Pancreas (tissue), 10 donors: Measurements from ENCODE around the gene TPST1. TPM values are rescaled to one million over a fixed set of nuclear protein-coding genes. Genes with fewer than 3 reads are reported as not detected.

Experiments
- ATAC-seq, 4 donors: fragments of 200-7000 bp; cut with Tn5 transposase; one replicate each; pipeline versions ENCODE4 v1.8.0 to v1.9.1; 2020; ENCODE audit warnings: mild to moderate bottlenecking in 4 of 4, moderate library complexity in 4 of 4
- DNase-seq, 6 donors: peaks; one replicate each; pipeline ENCODE4 v3.0.0-alpha.2; 2020
- FAIRE-seq: peaks from 2 replicates; lab custom pipeline; 2012; peaks lifted over from hg19 to GRCh38; lab: Jason Lieb, UNC
- H3K27ac ChIP-seq, 4 donors: fragments of 200-600 bp; sonication (generic); 1 replicate in 3 of 4; 2 replicates in 1 of 4; pipeline versions ENCODE4 v1.5.0 to v1.8.0; 2020
- H3K27me3 ChIP-seq, 4 donors: fragments of 200-600 bp; one replicate each; pipeline ENCODE4 v1.8.0; 2021
- H3K36me3 ChIP-seq, 3 donors: fragments of 200-600 bp; sonication (generic) in 1 of 3; one replicate each; pipeline versions ENCODE4 v1.5.0 to v1.8.0; 2020 to 2021
- H3K4me1 ChIP-seq, 3 donors: fragments of 200-600 bp; one replicate each; pipeline ENCODE4 v1.8.0; 2021
- H3K4me3 ChIP-seq, 4 donors: fragments of 200-600 bp; sonication (generic) in 2 of 4; one replicate each; pipeline versions ENCODE4 v1.5.0 to v1.8.0; 2020 to 2021
- H3K9me3 ChIP-seq, 4 donors: fragments of 200-600 bp; one replicate each; pipeline ENCODE4 v1.8.0; 2021
- WGBS, 2 donors: extraction: QIAGEN DNeasy Blood & Tissue Kit; methylation state at CpG; one replicate each; pipeline ENCODE4 v1.1.7; 2013; 5-methylcytosine and 5-hydroxymethylcytosine counted together
- intact Hi-C, 3 donors: fragments of 100-400 bp; cut with DNase I; formaldehyde crosslinking; loops; one replicate each; pipeline versions ENCODE4 v1.11.1 to v1.14.2; 2022
- polyA plus RNA-seq, 2 donors: library from polyadenylated mRNA; stranded (reverse); fragments of 200-250 nt; gene quantifications; one replicate each; pipeline ENCODE4 v1.2.3, GENCODE V29; 2013
- total RNA-seq, 6 donors: library from RNA; stranded (reverse); fragmentation: NEBNext Ultra II Directional in 4 of 6; extraction: Animal tissue kit (Norgen Biotek cat#: 25700) in 4 of 6; gene quantifications; one replicate each; pipeline versions ENCODE4 v1.2.1 to v1.2.4, GENCODE V29; 2021 to 2023
- TF ChIP-seq, protein P1 (sequence below), 4 donors: fragments of 200-600 bp; sonication (generic) in 3 of 4; IDR thresholded peaks; one replicate each; pipeline versions ENCODE4 v1.5.0 to v1.8.0; 2021; ENCODE audit warnings: antibody characterized with exemption in 4 of 4
- donor health status: healthy with polysubstance abuse.
- donor health status: DM: no; HTN: no; CAD: no; lungs with moderate emphysema.
- donor health status: DM: no; HTN: no; CAD: no.
- donor health status: control.
- donor health status: control.
- donor health status: Bipolar disorder and iron deficiency.
- donor health status: DM: yes; HTN: yes; CAD: no.
- donor health status: DM: no; HTN: no; CAD: no.
- donor health status: DM: no; HTN: no; CAD: no.
- donor health status: DM: yes; HTN: yes; CAD: no.

TPST1 gene
- total and polyA plus RNA-seq, 8 donors, result 3.3 to 18.5 (median 6.3) TPM

GRCh38 chr7:66236713-66237303, 31.7 kb downstream of the TPST1 start:
- FAIRE-seq, result no peak
- no peak for DNase-seq
- ATAC-seq, result no peak
- Histone ChIP-seq H3K4me1 (peaks cover 7 to 21% (median 16%) of the 10 kb centered on the region in 3 donors), H3K9me3 (no peaks in the 10 kb centered on the region), H3K27me3 (no peaks in the 10 kb centered on the region), H3K27ac (no peak overlapping the region), H3K4me3 (no peak overlapping the region), H3K36me3 (no peaks in the 10 kb centered on the region)
- intact Hi-C loops, result no loop called here
- 90 to 94% methylated on average over 2 of the region's 2 CpGs for WGBS, 2 donors
- TF ChIP-seq, protein P1, sequence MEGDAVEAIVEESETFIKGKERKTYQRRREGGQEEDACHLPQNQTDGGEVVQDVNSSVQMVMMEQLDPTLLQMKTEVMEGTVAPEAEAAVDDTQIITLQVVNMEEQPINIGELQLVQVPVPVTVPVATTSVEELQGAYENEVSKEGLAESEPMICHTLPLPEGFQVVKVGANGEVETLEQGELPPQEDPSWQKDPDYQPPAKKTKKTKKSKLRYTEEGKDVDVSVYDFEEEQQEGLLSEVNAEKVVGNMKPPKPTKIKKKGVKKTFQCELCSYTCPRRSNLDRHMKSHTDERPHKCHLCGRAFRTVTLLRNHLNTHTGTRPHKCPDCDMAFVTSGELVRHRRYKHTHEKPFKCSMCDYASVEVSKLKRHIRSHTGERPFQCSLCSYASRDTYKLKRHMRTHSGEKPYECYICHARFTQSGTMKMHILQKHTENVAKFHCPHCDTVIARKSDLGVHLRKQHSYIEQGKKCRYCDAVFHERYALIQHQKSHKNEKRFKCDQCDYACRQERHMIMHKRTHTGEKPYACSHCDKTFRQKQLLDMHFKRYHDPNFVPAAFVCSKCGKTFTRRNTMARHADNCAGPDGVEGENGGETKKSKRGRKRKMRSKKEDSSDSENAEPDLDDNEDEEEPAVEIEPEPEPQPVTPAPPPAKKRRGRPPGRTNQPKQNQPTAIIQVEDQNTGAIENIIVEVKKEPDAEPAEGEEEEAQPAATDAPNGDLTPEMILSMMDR (IDR thresholded peaks at IDR 0.05), result no peak

DNA sequence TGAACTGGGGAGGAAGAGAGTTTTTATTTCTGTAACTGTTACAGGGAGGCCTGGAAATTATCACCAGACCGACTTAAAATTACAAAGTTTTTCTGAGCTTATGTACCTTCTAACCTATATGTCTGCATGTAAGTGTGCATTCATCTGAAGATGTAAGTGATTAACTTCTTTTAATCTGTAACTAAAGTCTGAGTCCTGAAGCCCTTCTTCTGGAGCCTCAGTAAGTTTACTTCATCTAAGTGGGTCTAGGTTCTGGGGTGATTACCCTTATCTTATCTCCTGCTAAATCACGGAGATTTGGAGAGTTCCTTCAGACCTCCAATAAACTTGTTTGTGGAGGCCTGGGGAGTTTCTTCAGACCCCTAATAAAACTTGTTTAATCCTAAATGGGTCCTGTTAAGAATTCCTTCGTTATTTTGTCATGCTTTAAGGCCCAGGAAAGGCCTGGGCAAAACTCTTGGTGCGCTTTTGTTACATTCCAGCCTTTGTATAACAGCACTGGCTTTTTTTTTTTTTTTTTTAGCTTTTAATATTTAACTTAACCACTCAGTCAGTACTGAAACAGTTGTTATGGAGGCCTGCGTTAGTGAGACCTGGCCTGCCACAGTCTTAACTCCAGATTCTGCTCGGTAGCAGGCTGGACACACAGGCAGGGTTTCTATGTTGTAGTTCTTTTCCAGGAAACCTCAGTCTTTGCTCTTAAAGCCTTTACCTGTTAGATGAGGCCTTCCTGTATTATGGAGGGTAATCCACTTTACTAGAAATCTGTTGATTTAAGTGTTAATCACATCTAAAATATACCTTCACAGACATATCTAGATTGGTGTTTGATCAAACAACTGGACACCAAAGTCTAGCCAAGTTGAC, 33.0 kb downstream of the TPST1 start:
- ATAC-seq (peak; percentile 77 to 91 (median 86)), FAIRE-seq (no peak), DNase-seq (peak in 1 of 6 donors; percentile 14)
- Histone ChIP-seq H3K9me3 (no peaks in the 10 kb centered on the region), H3K27me3 (no peaks in the 10 kb centered on the region), H3K4me1 (peaks cover 7 to 21% (median 16%) of the 10 kb centered on the region in 3 donors), H3K27ac (peak overlapping the region; percentile 44 to 79 (median 52)), H3K36me3 (no peaks in the 10 kb centered on the region), H3K4me3 (no peak overlapping the region)
- intact Hi-C loops, result no loop called here
- WGBS, 2 donors, result 13 to 14% methylated on average over 6 of the region's 6 CpGs
- TF ChIP-seq, protein P1 (IDR thresholded peaks at IDR 0.05), result no peak

DNA sequence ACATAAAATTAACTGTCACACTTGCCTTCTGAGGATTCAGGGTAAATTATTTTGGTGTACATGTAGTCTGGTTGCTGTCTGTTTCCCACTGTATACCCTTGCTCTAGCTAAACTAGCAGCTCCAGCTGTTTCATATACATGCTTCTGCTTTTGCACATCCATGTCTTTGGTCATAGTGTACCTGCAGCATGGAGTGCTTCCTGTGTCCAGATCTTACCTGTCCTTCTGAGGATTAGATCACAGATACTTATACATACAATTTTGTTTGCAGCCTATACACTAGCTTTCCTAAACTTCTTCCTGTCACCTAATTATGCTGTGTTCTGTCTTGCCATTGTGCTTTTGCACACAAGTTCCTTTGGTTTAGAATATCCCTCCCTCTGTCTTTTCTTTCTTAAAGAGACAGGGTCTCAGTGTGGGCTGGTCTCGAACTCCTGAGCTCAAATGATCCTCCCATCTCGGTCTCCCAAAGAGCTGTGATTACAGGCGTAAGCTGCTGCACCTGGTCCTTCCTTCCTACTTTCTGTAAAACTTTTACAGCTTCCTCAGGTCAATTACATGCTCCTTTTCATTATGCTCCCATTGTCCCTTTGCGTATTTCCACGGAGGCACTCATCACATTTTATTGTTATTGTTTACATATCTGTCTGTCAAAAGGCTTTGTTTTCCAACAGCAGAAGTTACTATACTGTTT, 33.8 kb downstream of the TPST1 start:
- H3K4me1 ChIP-seq, result peaks cover 7 to 21% (median 16%) of the 10 kb centered on the region in 3 donors
- ATAC-seq, result peak; percentile 36 to 67 (median 60)
- intact Hi-C loops, result no loop called here
- peak overlapping the region; percentile 44 to 79 (median 52) for H3K27ac ChIP-seq
- no peaks in the 10 kb centered on the region for H3K36me3 ChIP-seq
- no peak overlapping the region for H3K4me3 ChIP-seq
- TF ChIP-seq, protein P1 (IDR thresholded peaks at IDR 0.05), result no peak
- 68 to 72% methylated on average over 5 of the region's 5 CpGs for WGBS, 2 donors
- no peaks in the 10 kb centered on the region for H3K27me3 ChIP-seq
- FAIRE-seq, result no peak
- no peak for DNase-seq
- H3K9me3 ChIP-seq, result no peaks in the 10 kb centered on the region

- intact Hi-C loops, result no loop called here
- peak overlapping the region in 2 of 4 donors; percentile 44 to 79 for H3K27ac ChIP-seq
- DNase-seq (no peak), FAIRE-seq (no peak), ATAC-seq (no peak)
- H3K36me3 ChIP-seq, result no peaks in the 10 kb centered on the region
- no peak overlapping the region for H3K4me3 ChIP-seq
- H3K27me3 ChIP-seq, result no peaks in the 10 kb centered on the region
- 43 to 62% methylated on average over 1 of the region's 1 CpG for WGBS, 2 donors
- peaks cover 7 to 21% (median 18%) of the 10 kb centered on the region in 3 donors for H3K4me1 ChIP-seq
- TF ChIP-seq, protein P1 (IDR thresholded peaks at IDR 0.05), result no peak
- no peaks in the 10 kb centered on the region for H3K9me3 ChIP-seq
These were observed 34.3 kb downstream of the TPST1 start for GRCh38 chr7:66239467-66239856.
